ENCODE measurements around the gene WDR64.

Gene WDR64

DNA sequence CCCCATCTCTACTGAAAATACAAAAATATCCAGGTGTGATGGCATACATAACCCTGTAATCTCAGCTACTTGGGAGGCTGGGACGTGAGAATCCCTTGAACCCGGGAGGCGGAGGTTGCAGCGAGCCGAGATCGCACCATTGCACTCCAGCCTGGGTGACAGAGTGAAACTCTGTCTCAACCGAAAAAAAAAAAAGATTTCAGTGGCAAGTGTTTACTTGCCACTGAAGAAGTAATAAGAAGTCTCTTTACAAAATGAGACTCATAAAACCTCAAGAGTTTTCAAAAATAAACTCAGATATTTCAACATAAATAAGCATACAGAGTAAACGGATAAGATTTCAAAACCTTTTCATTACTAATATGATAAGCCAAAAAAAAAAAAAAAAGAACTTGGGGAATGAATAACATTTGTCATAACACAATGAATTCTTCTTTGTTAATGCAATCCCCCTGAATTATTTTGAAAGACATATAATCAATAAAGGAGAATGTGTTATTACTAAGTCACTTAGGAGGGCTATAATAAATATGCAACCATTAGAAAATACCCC, 161.8 kb downstream of the WDR64 start:
- TF ChIP-seq ZNF565 (CRISPR knock-in tag; conservative IDR thresholded peaks at IDR 0.05; ENCODE audit: low read depth) (no peak), OSR1 (CRISPR knock-in tag; IDR thresholded peaks at IDR 0.05) (no peak), ESRRG (CRISPR knock-in tag; IDR thresholded peaks at IDR 0.05) (no peak), ARNTL (CRISPR knock-in tag; IDR thresholded peaks at IDR 0.05; ENCODE audit: borderline replicate concordance, low read depth) (no peak), ISL1 (CRISPR knock-in tag; IDR thresholded peaks at IDR 0.05) (no peak), ZNF70 (CRISPR knock-in tag; IDR thresholded peaks at IDR 0.05) (no peak), ZFP3 (CRISPR knock-in tag; IDR thresholded peaks at IDR 0.05) (no peak), TCF4 (CRISPR knock-in tag; IDR thresholded peaks at IDR 0.05; ENCODE audit: borderline replicate concordance) (no peak), SNAI2 (CRISPR knock-in tag; IDR thresholded peaks at IDR 0.05) (no peak), ZFP30 (CRISPR knock-in tag; IDR thresholded peaks at IDR 0.05) (no peak), CSDC2 (CRISPR knock-in tag; IDR thresholded peaks at IDR 0.05) (no peak), TOX (CRISPR knock-in tag; IDR thresholded peaks at IDR 0.05; ENCODE audit: borderline replicate concordance) (no peak), ZC3H10 (CRISPR knock-in tag; IDR thresholded peaks at IDR 0.05) (no peak), GLIS3 (CRISPR knock-in tag; IDR thresholded peaks at IDR 0.05) (no peak)
- TF ChIP-seq, protein P1, sequence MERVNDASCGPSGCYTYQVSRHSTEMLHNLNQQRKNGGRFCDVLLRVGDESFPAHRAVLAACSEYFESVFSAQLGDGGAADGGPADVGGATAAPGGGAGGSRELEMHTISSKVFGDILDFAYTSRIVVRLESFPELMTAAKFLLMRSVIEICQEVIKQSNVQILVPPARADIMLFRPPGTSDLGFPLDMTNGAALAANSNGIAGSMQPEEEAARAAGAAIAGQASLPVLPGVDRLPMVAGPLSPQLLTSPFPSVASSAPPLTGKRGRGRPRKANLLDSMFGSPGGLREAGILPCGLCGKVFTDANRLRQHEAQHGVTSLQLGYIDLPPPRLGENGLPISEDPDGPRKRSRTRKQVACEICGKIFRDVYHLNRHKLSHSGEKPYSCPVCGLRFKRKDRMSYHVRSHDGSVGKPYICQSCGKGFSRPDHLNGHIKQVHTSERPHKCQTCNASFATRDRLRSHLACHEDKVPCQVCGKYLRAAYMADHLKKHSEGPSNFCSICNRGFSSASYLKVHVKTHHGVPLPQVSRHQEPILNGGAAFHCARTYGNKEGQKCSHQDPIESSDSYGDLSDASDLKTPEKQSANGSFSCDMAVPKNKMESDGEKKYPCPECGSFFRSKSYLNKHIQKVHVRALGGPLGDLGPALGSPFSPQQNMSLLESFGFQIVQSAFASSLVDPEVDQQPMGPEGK (CRISPR knock-in tag; IDR thresholded peaks at IDR 0.05; ENCODE audit: borderline replicate concordance), result no peak
- TF ChIP-seq, protein P2, sequence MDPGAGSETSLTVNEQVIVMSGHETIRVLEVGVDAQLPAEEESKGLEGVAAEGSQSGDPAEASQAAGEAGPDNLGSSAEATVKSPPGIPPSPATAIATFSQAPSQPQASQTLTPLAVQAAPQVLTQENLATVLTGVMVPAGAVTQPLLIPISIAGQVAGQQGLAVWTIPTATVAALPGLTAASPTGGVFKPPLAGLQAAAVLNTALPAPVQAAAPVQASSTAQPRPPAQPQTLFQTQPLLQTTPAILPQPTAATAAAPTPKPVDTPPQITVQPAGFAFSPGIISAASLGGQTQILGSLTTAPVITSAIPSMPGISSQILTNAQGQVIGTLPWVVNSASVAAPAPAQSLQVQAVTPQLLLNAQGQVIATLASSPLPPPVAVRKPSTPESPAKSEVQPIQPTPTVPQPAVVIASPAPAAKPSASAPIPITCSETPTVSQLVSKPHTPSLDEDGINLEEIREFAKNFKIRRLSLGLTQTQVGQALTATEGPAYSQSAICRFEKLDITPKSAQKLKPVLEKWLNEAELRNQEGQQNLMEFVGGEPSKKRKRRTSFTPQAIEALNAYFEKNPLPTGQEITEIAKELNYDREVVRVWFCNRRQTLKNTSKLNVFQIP (CRISPR knock-in tag; IDR thresholded peaks at IDR 0.05; ENCODE audit: borderline replicate concordance, low read depth), result no peak
- TF ChIP-seq, protein P3, sequence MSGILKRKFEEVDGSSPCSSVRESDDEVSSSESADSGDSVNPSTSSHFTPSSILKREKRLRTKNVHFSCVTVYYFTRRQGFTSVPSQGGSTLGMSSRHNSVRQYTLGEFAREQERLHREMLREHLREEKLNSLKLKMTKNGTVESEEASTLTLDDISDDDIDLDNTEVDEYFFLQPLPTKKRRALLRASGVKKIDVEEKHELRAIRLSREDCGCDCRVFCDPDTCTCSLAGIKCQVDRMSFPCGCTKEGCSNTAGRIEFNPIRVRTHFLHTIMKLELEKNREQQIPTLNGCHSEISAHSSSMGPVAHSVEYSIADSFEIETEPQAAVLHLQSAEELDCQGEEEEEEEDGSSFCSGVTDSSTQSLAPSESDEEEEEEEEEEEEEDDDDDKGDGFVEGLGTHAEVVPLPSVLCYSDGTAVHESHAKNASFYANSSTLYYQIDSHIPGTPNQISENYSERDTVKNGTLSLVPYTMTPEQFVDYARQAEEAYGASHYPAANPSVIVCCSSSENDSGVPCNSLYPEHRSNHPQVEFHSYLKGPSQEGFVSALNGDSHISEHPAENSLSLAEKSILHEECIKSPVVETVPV (CRISPR knock-in tag; IDR thresholded peaks at IDR 0.05), result no peak
- TF ChIP-seq, protein P4, sequence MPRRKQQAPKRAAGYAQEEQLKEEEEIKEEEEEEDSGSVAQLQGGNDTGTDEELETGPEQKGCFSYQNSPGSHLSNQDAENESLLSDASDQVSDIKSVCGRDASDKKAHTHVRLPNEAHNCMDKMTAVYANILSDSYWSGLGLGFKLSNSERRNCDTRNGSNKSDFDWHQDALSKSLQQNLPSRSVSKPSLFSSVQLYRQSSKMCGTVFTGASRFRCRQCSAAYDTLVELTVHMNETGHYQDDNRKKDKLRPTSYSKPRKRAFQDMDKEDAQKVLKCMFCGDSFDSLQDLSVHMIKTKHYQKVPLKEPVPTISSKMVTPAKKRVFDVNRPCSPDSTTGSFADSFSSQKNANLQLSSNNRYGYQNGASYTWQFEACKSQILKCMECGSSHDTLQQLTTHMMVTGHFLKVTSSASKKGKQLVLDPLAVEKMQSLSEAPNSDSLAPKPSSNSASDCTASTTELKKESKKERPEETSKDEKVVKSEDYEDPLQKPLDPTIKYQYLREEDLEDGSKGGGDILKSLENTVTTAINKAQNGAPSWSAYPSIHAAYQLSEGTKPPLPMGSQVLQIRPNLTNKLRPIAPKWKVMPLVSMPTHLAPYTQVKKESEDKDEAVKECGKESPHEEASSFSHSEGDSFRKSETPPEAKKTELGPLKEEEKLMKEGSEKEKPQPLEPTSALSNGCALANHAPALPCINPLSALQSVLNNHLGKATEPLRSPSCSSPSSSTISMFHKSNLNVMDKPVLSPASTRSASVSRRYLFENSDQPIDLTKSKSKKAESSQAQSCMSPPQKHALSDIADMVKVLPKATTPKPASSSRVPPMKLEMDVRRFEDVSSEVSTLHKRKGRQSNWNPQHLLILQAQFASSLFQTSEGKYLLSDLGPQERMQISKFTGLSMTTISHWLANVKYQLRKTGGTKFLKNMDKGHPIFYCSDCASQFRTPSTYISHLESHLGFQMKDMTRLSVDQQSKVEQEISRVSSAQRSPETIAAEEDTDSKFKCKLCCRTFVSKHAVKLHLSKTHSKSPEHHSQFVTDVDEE (CRISPR knock-in tag; IDR thresholded peaks at IDR 0.05), result no peak
- TF ChIP-seq, protein P5, sequence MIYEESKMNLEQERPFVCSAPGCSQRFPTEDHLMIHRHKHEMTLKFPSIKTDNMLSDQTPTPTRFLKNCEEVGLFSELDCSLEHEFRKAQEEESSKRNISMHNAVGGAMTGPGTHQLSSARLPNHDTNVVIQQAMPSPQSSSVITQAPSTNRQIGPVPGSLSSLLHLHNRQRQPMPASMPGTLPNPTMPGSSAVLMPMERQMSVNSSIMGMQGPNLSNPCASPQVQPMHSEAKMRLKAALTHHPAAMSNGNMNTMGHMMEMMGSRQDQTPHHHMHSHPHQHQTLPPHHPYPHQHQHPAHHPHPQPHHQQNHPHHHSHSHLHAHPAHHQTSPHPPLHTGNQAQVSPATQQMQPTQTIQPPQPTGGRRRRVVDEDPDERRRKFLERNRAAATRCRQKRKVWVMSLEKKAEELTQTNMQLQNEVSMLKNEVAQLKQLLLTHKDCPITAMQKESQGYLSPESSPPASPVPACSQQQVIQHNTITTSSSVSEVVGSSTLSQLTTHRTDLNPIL (CRISPR knock-in tag; IDR thresholded peaks at IDR 0.05; ENCODE audit: low read depth), result no peak
- no peak for ATAC-seq

DNA sequence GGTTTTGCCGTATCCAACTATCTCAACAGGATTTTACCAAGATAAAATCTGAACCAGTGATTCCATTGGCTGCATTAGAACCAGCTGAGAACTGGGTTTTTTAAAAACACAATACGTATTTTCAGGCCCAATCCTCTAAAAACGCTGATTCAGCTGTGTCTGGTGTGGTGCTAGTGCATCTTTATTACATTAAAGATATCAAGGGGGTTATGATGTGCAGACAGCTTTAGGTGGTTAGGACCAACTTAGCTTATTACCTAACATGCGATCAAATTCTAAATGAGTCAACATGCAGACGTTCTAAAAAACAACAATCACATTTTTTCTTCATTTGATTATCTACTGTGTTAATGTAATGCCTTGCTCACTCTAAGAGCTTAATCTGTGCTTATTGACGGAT, 163.9 kb downstream of the WDR64 start:
- no peak for TF ChIP-seq TOX (CRISPR knock-in tag; IDR thresholded peaks at IDR 0.05; ENCODE audit: borderline replicate concordance)
- TF ChIP-seq, protein P5 (CRISPR knock-in tag; IDR thresholded peaks at IDR 0.05; ENCODE audit: low read depth), result no peak
- TF ChIP-seq, protein P2 (CRISPR knock-in tag; IDR thresholded peaks at IDR 0.05; ENCODE audit: borderline replicate concordance, low read depth), result no peak
- no peak for TF ChIP-seq ZNF8 (CRISPR knock-in tag; IDR thresholded peaks at IDR 0.05)
- no peak for ATAC-seq
